Trophoblast cell (in vitro differentiated cells and primary cell): ENCODE data around the gene IFNA10.
A peak's percentile ranks its signal among the peaks of the same experiment; 100 is the strongest.
"Not testable (repeated sequence)": the region's sequence is repeated elsewhere in the genome, so short reads cannot be mapped to it uniquely, and the experiment has no call there.

Source experiments
- DNase-seq, 2 donors: peaks; one replicate each; pipeline ENCODE4 v3.0.0-alpha.2; 2016
- H2AFZ ChIP-seq: 2 replicates; pipeline ENCODE4 v1.6.1; 2013; ENCODE audit warnings: low read length, moderate library complexity, mild to moderate bottlenecking; ENCODE audit not compliant: insufficient read depth, poor library complexity
- H2AK5ac ChIP-seq: 2 replicates; pipeline ENCODE4 v1.6.1; 2013; ENCODE audit warnings: mild to moderate bottlenecking, low read length
- H2BK120ac ChIP-seq: 2 replicates; pipeline ENCODE4 v1.6.1; 2013; ENCODE audit warnings: low read length, mild to moderate bottlenecking, moderate library complexity; ENCODE audit not compliant: insufficient read depth, poor library complexity
- H2BK12ac ChIP-seq: 2 replicates; pipeline ENCODE4 v1.6.1; 2013; ENCODE audit warnings: mild to moderate bottlenecking, low read length, moderate library complexity
- H2BK5ac ChIP-seq: 2 replicates; pipeline ENCODE4 v1.6.1; 2013; ENCODE audit warnings: low read length, low read depth, moderate library complexity, mild to moderate bottlenecking; ENCODE audit not compliant: poor library complexity
- H3K14ac ChIP-seq: 2 replicates; pipeline ENCODE4 v1.6.1; 2013; ENCODE audit warnings: mild to moderate bottlenecking, low read length
- H3K18ac ChIP-seq: 2 replicates; pipeline ENCODE4 v1.6.1; 2013; ENCODE audit warnings: mild to moderate bottlenecking, low read length
- H3K23ac ChIP-seq: 2 replicates; pipeline ENCODE4 v1.6.1; 2013; ENCODE audit warnings: low read length
- H3K27ac ChIP-seq: 2 replicates; pipeline ENCODE4 v1.5.1; 2013; ENCODE audit warnings: low read depth, mild to moderate bottlenecking, inconsistent platforms, low read length, moderate library complexity
- H3K27me3 ChIP-seq: 2 replicates; pipeline ENCODE4 v1.6.1; 2013; ENCODE audit warnings: inconsistent platforms, mild to moderate bottlenecking, low read length, moderate library complexity; ENCODE audit not compliant: insufficient read depth
- H3K36me3 ChIP-seq, 2 experiments: 1 replicate in 1 of 2; 2 replicates in 1 of 2; pipeline ENCODE4 v1.6.1; 2013; ENCODE audit warnings: low read length in 2 of 2, mild to moderate bottlenecking in 2 of 2, moderate library complexity in 1 of 2; ENCODE audit not compliant: insufficient read depth in 2 of 2, control insufficient read depth in 1 of 2
- H3K4ac ChIP-seq: 2 replicates; pipeline ENCODE4 v1.6.1; 2013; ENCODE audit warnings: low read depth, mild to moderate bottlenecking, low read length, moderate library complexity
- H3K4me1 ChIP-seq, 2 experiments: 1 replicate in 1 of 2; 2 replicates in 1 of 2; pipeline ENCODE4 v1.6.1; 2013; ENCODE audit warnings: low read length in 2 of 2, mild to moderate bottlenecking in 2 of 2, moderate library complexity in 1 of 2; ENCODE audit not compliant: insufficient read depth in 2 of 2, control insufficient read depth in 1 of 2
- H3K4me2 ChIP-seq: 2 replicates; pipeline ENCODE4 v1.6.1; 2013; ENCODE audit warnings: inconsistent platforms, mild to moderate bottlenecking, low read length, moderate library complexity
- H3K4me3 ChIP-seq: 2 replicates; pipeline ENCODE4 v1.5.1; 2013; ENCODE audit warnings: mild to moderate bottlenecking, low read depth, low read length, inconsistent platforms
- H3K79me1 ChIP-seq: one replicate; pipeline ENCODE4 v1.6.1; 2013; ENCODE audit warnings: low read length
- H3K79me2 ChIP-seq: 2 replicates; pipeline ENCODE4 v1.6.1; 2013; ENCODE audit warnings: low read length, mild to moderate bottlenecking; ENCODE audit not compliant: control insufficient read depth, insufficient read depth, poor library complexity
- H3K9ac ChIP-seq: 2 replicates; pipeline ENCODE4 v1.6.1; 2013; ENCODE audit warnings: mild to moderate bottlenecking, low read length
- H3K9me3 ChIP-seq: 2 replicates; pipeline ENCODE4 v1.6.1; 2013; ENCODE audit warnings: low read depth, mild to moderate bottlenecking, control low read depth, inconsistent platforms, low read length; ENCODE audit not compliant: insufficient read depth
- H4K12ac ChIP-seq: 2 replicates; pipeline ENCODE4 v1.6.1; 2013; ENCODE audit warnings: low read depth, mild to moderate bottlenecking, low read length, moderate library complexity
- H4K8ac ChIP-seq: 2 replicates; pipeline ENCODE4 v1.6.1; 2013; ENCODE audit warnings: low read depth, mild to moderate bottlenecking, low read length, moderate library complexity
- H4K91ac ChIP-seq: one replicate; pipeline ENCODE4 v1.6.1; 2013; ENCODE audit warnings: low read depth, mild to moderate bottlenecking, low read length, moderate library complexity
- WGBS: extraction: QIAGEN DNeasy Blood & Tissue Kit; methylation state at CpG from one replicate; pipeline ENCODE4 v1.1.7; 2013; ENCODE audit warnings: missing lambda C conversion rate; ENCODE audit not compliant: insufficient read length, insufficient coverage; ENCODE audit errors: extremely low coverage; 5-methylcytosine and 5-hydroxymethylcytosine counted together

IFNA10 gene

DNA sequence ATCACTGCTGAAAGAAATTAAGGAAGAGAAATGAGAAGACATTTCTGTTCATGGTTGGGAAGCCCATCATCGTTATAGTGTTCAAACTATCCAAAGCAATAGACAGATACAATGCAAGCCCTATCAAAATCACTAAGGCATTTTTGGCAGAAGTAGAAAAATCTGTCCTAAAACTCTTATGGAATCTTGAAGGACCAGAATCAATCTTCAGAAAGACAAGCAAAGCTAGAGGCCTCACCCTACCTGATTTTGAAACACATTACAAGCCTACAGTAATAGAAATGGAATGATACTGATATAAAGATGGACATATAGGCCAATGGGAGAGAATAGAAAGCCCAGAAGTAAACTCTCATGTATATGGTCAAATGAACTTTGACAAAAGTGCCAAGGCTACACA, 35.6 kb downstream of the IFNA10 start:
- no CpG with 5 or more reads among the region's 1 CpG for WGBS
- Histone ChIP-seq H3K9me3 (no peaks in the 10 kb centered on the region), H3K4me1 (no peaks in the 10 kb centered on the region), H3K27ac (no peak overlapping the region), H3K27me3 (no peaks in the 10 kb centered on the region), H3K4ac (no peak overlapping the region), H3K18ac (no peak overlapping the region), H3K36me3 (no peaks in the 10 kb centered on the region), H3K14ac (no peak overlapping the region), H2BK120ac (no peak overlapping the region), H3K9ac (no peak overlapping the region), H4K8ac (no peak overlapping the region), H3K4me2 (no peak overlapping the region), H2AK5ac (no peak overlapping the region), H3K23ac (no peak overlapping the region), H2BK5ac (no peak overlapping the region), H3K79me1 (no peaks in the 10 kb centered on the region), H2AFZ (no peak overlapping the region), H4K91ac (no peak overlapping the region), H3K79me2 (no peaks in the 10 kb centered on the region), H3K4me3 (no peak overlapping the region), H4K12ac (no peak overlapping the region), H2BK12ac (no peak overlapping the region)
- DNase-seq = peak; percentile 26 to 90

DNA sequence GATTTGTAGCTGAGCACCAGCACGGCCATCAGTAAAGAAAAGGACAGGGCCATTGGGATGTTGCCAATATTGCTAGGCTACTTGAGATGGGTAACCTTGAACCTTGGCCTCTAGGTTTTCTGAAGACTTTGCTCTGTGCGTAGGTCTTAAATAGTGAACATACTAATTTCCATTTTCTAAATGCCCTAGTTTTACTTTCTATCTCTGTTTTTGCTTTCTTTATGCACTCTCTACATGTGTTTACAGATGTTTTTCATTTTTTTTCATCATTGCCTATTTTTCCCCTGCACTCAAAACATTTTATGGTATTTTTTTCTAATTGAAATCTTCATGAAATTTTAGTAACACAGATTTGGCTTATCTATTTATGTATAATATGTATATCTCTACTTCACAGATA, 40.4 kb downstream of the IFNA10 start, which contains the start of gene IFNA21:
TSS of gene IFNA21 (minus strand) at position 101 of the 400 bp plus-strand sequence. CDS start at position 53, 48 bp downstream.
- H3K4me1 ChIP-seq, H3K4ac ChIP-seq: not testable (repeated sequence)

DNA sequence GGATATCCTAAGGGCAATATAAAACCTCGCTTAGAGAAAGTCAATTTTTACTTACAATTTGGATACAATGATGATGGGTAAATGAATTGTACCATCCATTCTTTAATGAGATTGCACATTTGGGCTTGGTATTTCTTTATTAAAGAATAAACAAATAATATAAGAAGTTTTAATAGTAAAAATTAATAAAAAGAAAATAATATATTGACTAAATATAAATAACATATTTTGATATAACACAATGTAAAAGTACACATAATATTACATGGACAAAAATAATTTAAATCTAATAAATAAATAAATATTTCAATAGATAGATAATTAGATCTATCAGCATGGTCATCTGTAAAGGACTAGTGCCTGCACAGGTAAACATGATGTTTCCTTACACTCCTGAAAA, 41.4 kb downstream of the IFNA10 start:
- H3K14ac ChIP-seq = no peak overlapping the region
- no peak overlapping the region for H2AK5ac ChIP-seq
- no peak overlapping the region for H3K18ac ChIP-seq
- H3K4ac ChIP-seq = no peak overlapping the region
- H3K9me3 ChIP-seq = no peaks in the 10 kb centered on the region
- H2BK5ac ChIP-seq = no peak overlapping the region
- H2AFZ ChIP-seq = no peak overlapping the region
- no peaks in the 10 kb centered on the region for H3K27me3 ChIP-seq
- DNase-seq = no peak
- H3K79me2 ChIP-seq = no peaks in the 10 kb centered on the region
- no CpG with 5 or more reads among the region's 1 CpG for WGBS
- H2BK12ac ChIP-seq = no peak overlapping the region
- no peaks in the 10 kb centered on the region for H3K36me3 ChIP-seq
- no peak overlapping the region for H3K4me3 ChIP-seq
- H2BK120ac ChIP-seq = no peak overlapping the region
- no peak overlapping the region for H3K27ac ChIP-seq
- H4K12ac ChIP-seq = no peak overlapping the region
- H3K4me1 ChIP-seq = no peaks in the 10 kb centered on the region
- no peak overlapping the region for H3K23ac ChIP-seq
- H3K4me2 ChIP-seq = no peak overlapping the region
- no peak overlapping the region for H3K9ac ChIP-seq
- no peaks in the 10 kb centered on the region for H3K79me1 ChIP-seq
- H4K91ac ChIP-seq = no peak overlapping the region
- no peak overlapping the region for H4K8ac ChIP-seq

More for the DNA sequence above, 40.4 kb downstream of the IFNA10 start, which contains the start of gene IFNA21:
- H3K18ac ChIP-seq, H3K4me3 ChIP-seq, H2AK5ac ChIP-seq, H4K91ac ChIP-seq, H3K27me3 ChIP-seq, H3K79me1 ChIP-seq, H2BK12ac ChIP-seq, H3K36me3 ChIP-seq, H3K14ac ChIP-seq, H2BK120ac ChIP-seq, H3K4me2 ChIP-seq, H4K12ac ChIP-seq, H3K23ac ChIP-seq, H3K27ac ChIP-seq, H3K9ac ChIP-seq, H3K9me3 ChIP-seq, H4K8ac ChIP-seq, H2AFZ ChIP-seq, H2BK5ac ChIP-seq, H3K79me2 ChIP-seq, DNase-seq: not testable (repeated sequence)
- WGBS = no CpG with 5 or more reads among the region's 2 CpGs

DNA sequence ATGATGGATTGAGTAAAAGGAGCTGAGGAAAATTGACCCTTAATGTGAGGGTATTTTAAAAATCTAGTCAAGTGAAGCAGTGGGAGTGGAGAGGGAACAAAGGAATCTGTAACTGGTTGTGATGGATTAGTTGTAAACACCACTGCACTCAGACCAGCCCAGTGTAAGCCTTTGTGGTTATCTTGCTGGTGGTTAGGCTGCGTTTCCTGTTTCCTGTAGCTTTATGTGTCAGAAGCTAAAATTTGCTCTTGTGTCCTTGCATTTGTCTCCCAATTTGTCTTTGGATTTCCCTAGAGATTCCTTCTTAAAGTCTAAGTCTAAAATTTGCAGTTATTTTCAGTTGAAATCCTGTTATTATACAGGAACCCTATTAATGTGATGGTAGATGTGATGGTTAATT, 46.8 kb downstream of the IFNA10 start:
- no peak for DNase-seq
- no CpG with 5 or more reads among the region's 1 CpG for WGBS
- Histone ChIP-seq H2BK5ac (no peak overlapping the region), H4K12ac (no peak overlapping the region), H2BK12ac (no peak overlapping the region), H2BK120ac (no peak overlapping the region), H2AFZ (no peak overlapping the region), H3K4me2 (no peak overlapping the region), H3K4ac (no peak overlapping the region), H3K14ac (no peak overlapping the region), H3K79me2 (no peaks in the 10 kb centered on the region), H3K9me3 (no peaks in the 10 kb centered on the region), H3K23ac (no peak overlapping the region), H4K91ac (no peak overlapping the region), H2AK5ac (no peak overlapping the region), H3K79me1 (no peaks in the 10 kb centered on the region), H3K27ac (no peak overlapping the region), H3K36me3 (no peaks in the 10 kb centered on the region), H4K8ac (no peak overlapping the region), H3K9ac (no peak overlapping the region), H3K4me1 (no peaks in the 10 kb centered on the region), H3K4me3 (no peak overlapping the region), H3K27me3 (no peaks in the 10 kb centered on the region), H3K18ac (no peak overlapping the region)
